Hepatocyte (in vitro differentiated cells): ENCODE data around the gene FABP1. TPM values are rescaled to one million over a fixed set of nuclear protein-coding genes. Genes with fewer than 3 reads are reported as not detected.

Experiments
- DNase-seq: peaks from one replicate; pipeline ENCODE4 v3.0.0-alpha.2; 2016; ENCODE audit warnings: low spot score
- H2AFZ ChIP-seq: fragments of 200-600 bp; sonication (generic); 2 replicates; pipeline ENCODE4 v1.6.0; 2016; ENCODE audit warnings: antibody characterized with exemption, mild to moderate bottlenecking
- H3K27ac ChIP-seq: fragments of 200-600 bp; sonication (generic); 2 replicates; pipeline ENCODE4 v1.5.1; 2016; ENCODE audit warnings: mild to moderate bottlenecking
- H3K27me3 ChIP-seq: fragments of 200-600 bp; sonication (generic); 2 replicates; pipeline ENCODE4 v1.6.1; 2016
- H3K36me3 ChIP-seq: fragments of 200-600 bp; sonication (generic); replicated peaks from 2 replicates; pipeline ENCODE4 v1.5.1; 2016; ENCODE audit warnings: low read depth; ENCODE audit not compliant: insufficient read depth
- H3K4me1 ChIP-seq: fragments of 200-600 bp; sonication (generic); 2 replicates; pipeline ENCODE4 v1.5.1; 2016; ENCODE audit warnings: mild to moderate bottlenecking, moderate library complexity; ENCODE audit not compliant: insufficient read depth
- H3K4me2 ChIP-seq: fragments of 200-600 bp; sonication (generic); 2 replicates; pipeline ENCODE4 v1.6.0; 2016
- H3K4me3 ChIP-seq: fragments of 200-600 bp; sonication (generic); 2 replicates; pipeline ENCODE4 v1.5.1; 2016; ENCODE audit warnings: mild to moderate bottlenecking
- H3K79me2 ChIP-seq: fragments of 200-600 bp; sonication (generic); 2 replicates; pipeline ENCODE4 v1.6.0; 2017; ENCODE audit warnings: mild to moderate bottlenecking
- H3K9me2 ChIP-seq: fragments of 200-600 bp; sonication (generic); replicated peaks from 2 replicates; pipeline ENCODE4 v1.6.0; 2017; ENCODE audit warnings: mild to moderate bottlenecking; ENCODE audit not compliant: insufficient read depth
- H3K9me3 ChIP-seq: fragments of 200-600 bp; sonication (generic); 2 replicates; pipeline ENCODE4 v1.5.1; 2016; ENCODE audit warnings: low read depth, mild to moderate bottlenecking
- H4K20me1 ChIP-seq: fragments of 200-600 bp; sonication (generic); 2 replicates; pipeline ENCODE4 v1.6.0; 2016; ENCODE audit warnings: mild to moderate bottlenecking; ENCODE audit not compliant: insufficient read depth, poor library complexity, severe bottlenecking
- EZH2 ChIP-seq: fragments of 200-600 bp; sonication (generic); IDR thresholded peaks from 2 replicates; pipeline ENCODE4 v1.6.1; 2016; ENCODE audit warnings: antibody characterized with exemption, mild to moderate bottlenecking, borderline replicate concordance
- EZH2phosphoT487 ChIP-seq: fragments of 200-600 bp; sonication (generic); IDR thresholded peaks from one replicate; pipeline ENCODE4 v1.6.1; 2018; ENCODE audit warnings: antibody characterized with exemption, mild to moderate bottlenecking, low read depth, moderate library complexity; ENCODE audit not compliant: unreplicated experiment, severe bottlenecking
- WGBS: methylation state at CpG from one replicate; pipeline ENCODE4 v1.1.6; 2016; ENCODE audit warnings: low lambda C conversion rate; ENCODE audit errors: missing lambda C conversion rate; 5-methylcytosine and 5-hydroxymethylcytosine counted together
- polyA plus RNA-seq: library from polyadenylated mRNA; unstranded; fragments of >200 nt; fragmentation: Nextera tagmentation; extraction: Ambion mirVana; gene quantifications from 2 replicates; pipeline ENCODE4 v1.2.1, GENCODE V29; 2016
- total RNA-seq: library from RNA; depleted of rRNA; stranded (reverse); fragments of >200 nt; gene quantifications from 2 replicates; pipeline ENCODE4 v1.2.3, GENCODE V29; 2014
- TF ChIP-seq, protein P1 (sequence below): fragments of 200-600 bp; sonication (generic); IDR thresholded peaks from 2 replicates; pipeline ENCODE4 v1.5.1; 2016; ENCODE audit warnings: antibody characterized with exemption, mild to moderate bottlenecking; ENCODE audit not compliant: poor library complexity

The FABP1 gene
- total and polyA plus RNA-seq, 2 experiments from 2014 or later, result 165 to 763 TPM

DNA sequence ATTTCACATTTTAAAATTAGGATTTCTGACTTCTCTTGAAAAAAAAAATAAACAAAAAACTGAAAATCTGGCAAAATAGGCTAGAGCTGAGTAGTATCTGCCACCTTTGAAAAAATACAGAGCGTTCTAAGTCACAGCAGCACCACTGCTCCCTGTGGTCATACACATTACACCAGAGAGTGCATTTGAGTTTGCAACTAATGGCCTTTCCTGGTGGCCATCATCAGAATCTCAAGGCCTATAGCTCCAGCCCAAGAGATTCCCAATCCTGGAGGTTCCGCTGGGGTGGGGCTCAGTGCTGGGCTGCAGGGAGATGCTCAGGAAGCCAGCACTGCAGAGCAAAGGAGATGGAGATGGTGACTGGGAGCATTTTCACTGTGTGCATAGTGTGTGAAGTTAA, 42.8 kb downstream of the FABP1 start:
- no peak for DNase-seq
- no peaks in the 10 kb centered on the region for H4K20me1 ChIP-seq
- H3K4me3 ChIP-seq, result no peak overlapping the region
- H2AFZ ChIP-seq, result no peak overlapping the region
- H3K4me1 ChIP-seq, result no peaks in the 10 kb centered on the region
- 91% methylated on average over 2 of the region's 2 CpGs for WGBS
- H3K36me3 ChIP-seq, result no peaks in the 10 kb centered on the region
- H3K9me3 ChIP-seq, result no peaks in the 10 kb centered on the region
- H3K79me2 ChIP-seq, result no peaks in the 10 kb centered on the region
- no peak overlapping the region for H3K4me2 ChIP-seq
- H3K9me2 ChIP-seq, result no peaks in the 10 kb centered on the region
- TF ChIP-seq EZH2 (no peak), EZH2phosphoT487 (no peak)
- TF ChIP-seq, protein P1, sequence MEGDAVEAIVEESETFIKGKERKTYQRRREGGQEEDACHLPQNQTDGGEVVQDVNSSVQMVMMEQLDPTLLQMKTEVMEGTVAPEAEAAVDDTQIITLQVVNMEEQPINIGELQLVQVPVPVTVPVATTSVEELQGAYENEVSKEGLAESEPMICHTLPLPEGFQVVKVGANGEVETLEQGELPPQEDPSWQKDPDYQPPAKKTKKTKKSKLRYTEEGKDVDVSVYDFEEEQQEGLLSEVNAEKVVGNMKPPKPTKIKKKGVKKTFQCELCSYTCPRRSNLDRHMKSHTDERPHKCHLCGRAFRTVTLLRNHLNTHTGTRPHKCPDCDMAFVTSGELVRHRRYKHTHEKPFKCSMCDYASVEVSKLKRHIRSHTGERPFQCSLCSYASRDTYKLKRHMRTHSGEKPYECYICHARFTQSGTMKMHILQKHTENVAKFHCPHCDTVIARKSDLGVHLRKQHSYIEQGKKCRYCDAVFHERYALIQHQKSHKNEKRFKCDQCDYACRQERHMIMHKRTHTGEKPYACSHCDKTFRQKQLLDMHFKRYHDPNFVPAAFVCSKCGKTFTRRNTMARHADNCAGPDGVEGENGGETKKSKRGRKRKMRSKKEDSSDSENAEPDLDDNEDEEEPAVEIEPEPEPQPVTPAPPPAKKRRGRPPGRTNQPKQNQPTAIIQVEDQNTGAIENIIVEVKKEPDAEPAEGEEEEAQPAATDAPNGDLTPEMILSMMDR, result no peak
- no peaks in the 10 kb centered on the region for H3K27me3 ChIP-seq
- H3K27ac ChIP-seq, result no peak overlapping the region

DNA sequence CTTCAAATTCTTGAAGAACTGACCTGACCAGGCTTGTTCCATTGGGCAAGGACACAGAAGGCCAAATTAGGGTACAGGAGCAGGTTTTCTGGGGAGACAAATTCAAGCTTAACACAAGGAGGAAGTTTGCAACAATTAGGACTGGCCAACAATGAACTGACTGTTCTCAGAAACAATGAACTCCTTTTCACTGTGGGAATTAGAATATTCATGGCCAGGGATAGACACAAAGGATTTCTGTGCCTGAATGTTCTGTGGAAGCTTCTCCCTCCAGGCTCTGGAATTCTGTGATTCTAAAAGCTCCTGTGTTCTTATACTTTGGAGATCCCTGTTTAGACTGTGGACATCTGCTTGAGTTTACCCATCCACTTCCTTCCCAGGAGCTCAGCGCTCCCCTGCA, 45.1 kb downstream of the FABP1 start:
- no peak overlapping the region for H2AFZ ChIP-seq
- no peaks in the 10 kb centered on the region for H3K9me3 ChIP-seq
- no peak overlapping the region for H3K27ac ChIP-seq
- no peaks in the 10 kb centered on the region for H3K4me1 ChIP-seq
- TF ChIP-seq EZH2phosphoT487 (no peak), EZH2 (no peak)
- TF ChIP-seq, protein P1, result no peak
- H3K4me3 ChIP-seq, result no peak overlapping the region
- H3K9me2 ChIP-seq, result no peaks in the 10 kb centered on the region
- no peaks in the 10 kb centered on the region for H3K79me2 ChIP-seq
- no peaks in the 10 kb centered on the region for H3K36me3 ChIP-seq
- H3K27me3 ChIP-seq, result no peaks in the 10 kb centered on the region
- H4K20me1 ChIP-seq, result no peaks in the 10 kb centered on the region
- no peak overlapping the region for H3K4me2 ChIP-seq
- 76% methylated on average over 1 of the region's 1 CpG for WGBS
- DNase-seq, result no peak

DNA sequence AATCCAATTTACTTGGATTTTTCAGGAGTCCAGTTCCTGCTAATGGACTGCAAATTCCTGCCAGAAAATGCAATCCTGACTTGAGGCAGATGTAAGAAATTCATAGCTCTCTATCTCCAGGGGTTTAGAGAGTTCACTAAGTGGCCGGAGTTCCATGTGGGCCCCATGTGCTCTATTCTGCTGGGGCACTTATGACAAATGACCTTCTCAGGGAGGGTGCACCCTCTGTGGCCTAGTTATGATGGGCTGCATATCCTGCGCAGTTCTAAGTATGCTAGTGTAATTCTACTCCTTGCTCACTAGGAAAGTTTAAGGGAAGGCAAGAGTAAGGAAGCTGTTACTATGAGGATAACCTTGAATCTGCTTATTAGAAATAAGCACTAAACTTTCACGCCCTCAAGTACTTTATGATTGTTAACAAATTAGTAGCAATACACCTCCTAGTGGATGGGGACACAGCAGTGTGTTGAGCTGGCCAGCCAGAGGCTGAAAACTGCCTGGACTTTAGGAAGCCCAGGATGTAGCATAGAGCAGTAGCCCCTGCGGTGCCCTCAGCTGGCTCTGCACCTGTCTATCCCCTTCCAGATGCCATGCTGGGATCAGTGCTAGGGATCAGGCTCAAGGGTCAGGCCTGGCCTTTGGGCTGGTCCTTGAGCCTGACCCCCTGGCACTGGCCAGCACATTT, 45.8 kb downstream of the FABP1 start:
- H2AFZ ChIP-seq, result no peak overlapping the region
- no peak for DNase-seq
- H3K4me1 ChIP-seq, result no peaks in the 10 kb centered on the region
- no peaks in the 10 kb centered on the region for H3K9me3 ChIP-seq
- H3K36me3 ChIP-seq, result no peaks in the 10 kb centered on the region
- no peaks in the 10 kb centered on the region for H4K20me1 ChIP-seq
- H3K4me2 ChIP-seq, result no peak overlapping the region
- WGBS, result 75% methylated on average over 4 of the region's 4 CpGs
- no peak overlapping the region for H3K27ac ChIP-seq
- H3K79me2 ChIP-seq, result no peaks in the 10 kb centered on the region
- no peak overlapping the region for H3K4me3 ChIP-seq
- TF ChIP-seq EZH2phosphoT487, result no peak
- H3K9me2 ChIP-seq, result no peaks in the 10 kb centered on the region
- no peaks in the 10 kb centered on the region for H3K27me3 ChIP-seq

DNA sequence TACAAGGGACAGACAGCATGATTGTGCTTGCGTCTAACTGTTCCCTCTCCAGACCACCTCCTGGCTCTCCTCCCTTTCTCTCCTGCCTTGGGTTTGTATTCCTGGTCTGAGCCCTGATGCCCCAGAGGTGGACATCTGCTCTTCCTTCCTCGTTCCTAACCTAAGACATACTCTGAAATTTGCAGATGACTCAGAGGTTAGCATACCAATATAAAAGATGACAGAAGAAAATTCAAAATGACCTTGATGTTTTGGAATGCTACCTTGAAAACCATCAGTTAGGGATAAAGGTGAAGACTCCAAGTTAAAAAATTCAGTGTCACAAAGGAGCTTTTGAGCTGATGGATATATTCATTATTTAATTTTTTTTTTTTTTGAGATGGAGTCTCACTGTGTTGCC, 47.3 kb downstream of the FABP1 start:
- WGBS, result 89% methylated on average over 2 of the region's 2 CpGs
- Histone ChIP-seq H3K4me3 (no peak overlapping the region), H3K27me3 (no peaks in the 10 kb centered on the region)

More for the DNA sequence above, 47.3 kb downstream of the FABP1 start:
- TF ChIP-seq, protein P1, result no peak
- no peak for TF ChIP-seq EZH2
- no peak for TF ChIP-seq EZH2phosphoT487
- Histone ChIP-seq H3K79me2 (no peaks in the 10 kb centered on the region), H3K4me1 (no peaks in the 10 kb centered on the region), H3K27ac (no peak overlapping the region), H3K4me2 (no peak overlapping the region), H4K20me1 (no peaks in the 10 kb centered on the region), H3K9me3 (no peaks in the 10 kb centered on the region), H3K36me3 (no peaks in the 10 kb centered on the region), H3K9me2 (no peaks in the 10 kb centered on the region), H2AFZ (no peak overlapping the region)
- DNase-seq, result no peak
